DOHH2 (cell line): ENCODE measurements around the gene COA6.

ENCODE experiments used
- H3F3A ChIP-seq: fragments of 200-600 bp; sonication (generic), shearing (Covaris generic); 2 replicates; pipeline ENCODE4 v1.6.0; 2016; ENCODE audit warnings: antibody characterized with exemption, mild to moderate bottlenecking; ENCODE audit not compliant: control insufficient read depth, insufficient read depth
- H3K27ac ChIP-seq: fragments of 200-600 bp; sonication (generic); 2 replicates; pipeline ENCODE4 v1.5.1; 2014; ENCODE audit warnings: low read depth, mild to moderate bottlenecking, low read length, moderate library complexity
- H3K27me3 ChIP-seq: fragments of 200-600 bp; sonication (generic); 2 replicates; pipeline ENCODE4 v1.6.1; 2014; ENCODE audit warnings: mild to moderate bottlenecking, low read length, mixed read lengths; ENCODE audit not compliant: control insufficient read depth
- H3K36me3 ChIP-seq: fragments of 200-600 bp; sonication (generic); 2 replicates; pipeline ENCODE4 v1.6.1; 2014; ENCODE audit warnings: mild to moderate bottlenecking, low read length, moderate library complexity, mixed read lengths; ENCODE audit not compliant: control insufficient read depth
- H3K4me1 ChIP-seq: fragments of 200-600 bp; sonication (generic); 2 replicates; pipeline ENCODE4 v1.6.1; 2014; ENCODE audit warnings: mild to moderate bottlenecking, low read length, mixed read lengths; ENCODE audit not compliant: control insufficient read depth
- H3K4me2 ChIP-seq: fragments of 200-600 bp; sonication (generic); 2 replicates; pipeline ENCODE4 v1.6.0; 2014; ENCODE audit warnings: mild to moderate bottlenecking, low read length, moderate library complexity
- H3K4me3 ChIP-seq: fragments of 200-600 bp; sonication (generic); 2 replicates; pipeline ENCODE4 v1.5.1; 2014; ENCODE audit warnings: mild to moderate bottlenecking, low read length, mixed read lengths
- H3K79me2 ChIP-seq: fragments of 200-600 bp; sonication (generic); 2 replicates; pipeline ENCODE4 v1.6.1; 2014; ENCODE audit warnings: mild to moderate bottlenecking, low read length, mixed read lengths; ENCODE audit not compliant: control insufficient read depth
- H3K9me2 ChIP-seq: fragments of 200-600 bp; sonication (generic); replicated peaks from 2 replicates; pipeline ENCODE4 v1.6.1; 2014; ENCODE audit warnings: mild to moderate bottlenecking, low read length, mixed read lengths; ENCODE audit not compliant: control insufficient read depth
- H3K9me3 ChIP-seq: fragments of 200-600 bp; sonication (generic); 2 replicates; pipeline ENCODE4 v1.6.1; 2014; ENCODE audit warnings: antibody characterized with exemption, low read length, mixed read lengths; ENCODE audit not compliant: control insufficient read depth, insufficient read depth
- H4K20me1 ChIP-seq: fragments of 200-600 bp; sonication (generic); 2 replicates; pipeline ENCODE4 v1.6.0; 2014; ENCODE audit warnings: low read depth, mild to moderate bottlenecking, antibody characterized with exemption, low read length, moderate library complexity; ENCODE audit not compliant: control insufficient read depth, insufficient read depth
- EZH2phosphoT487 ChIP-seq: fragments of 200-600 bp; sonication (generic); IDR thresholded peaks from 2 replicates; pipeline ENCODE4 v1.6.1; 2017; ENCODE audit warnings: borderline replicate concordance, mild to moderate bottlenecking, antibody characterized with exemption, low read length, moderate library complexity, mixed read lengths
- TF ChIP-seq, protein P1 (sequence below): fragments of 200-600 bp; sonication (generic); IDR thresholded peaks from one replicate; pipeline ENCODE4 v1.5.1; 2014; ENCODE audit warnings: antibody characterized with exemption, mild to moderate bottlenecking, low read depth, low read length; ENCODE audit not compliant: poor library complexity, severe bottlenecking

The COA6 gene

DNA sequence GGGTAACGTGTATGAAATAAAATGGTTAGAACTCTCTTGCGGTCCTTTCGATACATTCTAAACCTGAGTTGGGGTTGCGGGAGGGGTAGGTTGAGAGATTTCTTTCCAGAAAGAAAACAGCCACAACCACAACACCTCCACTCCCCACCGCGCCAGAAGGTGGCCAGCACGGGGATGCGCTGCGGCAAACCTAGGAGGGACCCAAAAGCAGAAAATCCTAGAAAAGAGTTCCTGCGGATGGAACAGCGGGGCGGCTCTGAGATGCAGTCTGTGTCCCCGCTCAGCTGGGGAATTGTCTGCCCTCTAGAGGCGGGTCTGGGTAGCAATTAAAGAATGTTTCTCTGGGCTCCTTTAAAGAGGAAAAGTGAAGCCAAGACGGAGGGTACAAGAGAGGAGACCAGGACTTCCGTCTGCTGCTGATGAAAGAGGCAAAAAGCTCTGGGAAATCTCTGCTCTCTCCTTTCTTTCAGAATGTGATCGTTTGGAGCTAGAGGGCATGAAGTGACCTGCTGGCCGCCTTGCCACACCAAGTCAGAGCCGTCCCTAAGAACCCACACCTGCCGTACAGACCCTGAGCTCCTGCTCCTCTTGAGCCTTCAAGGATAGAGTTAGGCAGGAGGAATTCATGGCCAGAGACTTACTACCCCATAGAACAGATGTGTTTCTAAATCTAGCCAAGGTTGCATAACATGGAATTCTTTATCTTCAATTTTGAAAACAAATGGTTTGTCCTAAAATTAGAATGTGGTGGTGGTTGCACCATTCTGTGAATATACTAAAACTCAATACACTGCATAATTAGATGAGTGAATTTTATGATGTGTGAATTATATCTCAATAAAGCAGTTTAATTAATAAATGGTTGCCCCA is 46.5 kb upstream of the COA6 start:
- Histone ChIP-seq H3K27ac (no peak overlapping the region), H3F3A (no peaks in the 10 kb centered on the region), H3K79me2 (no peaks in the 10 kb centered on the region), H3K36me3 (no peaks in the 10 kb centered on the region), H3K4me3 (peak overlapping the region; percentile 66), H3K27me3 (no peaks in the 10 kb centered on the region), H3K4me1 (peaks cover 17% of the 10 kb centered on the region), H3K9me3 (no peaks in the 10 kb centered on the region), H3K9me2 (no peaks in the 10 kb centered on the region), H3K4me2 (peak overlapping the region; percentile 65), H4K20me1 (no peaks in the 10 kb centered on the region)
- TF ChIP-seq, protein P1, sequence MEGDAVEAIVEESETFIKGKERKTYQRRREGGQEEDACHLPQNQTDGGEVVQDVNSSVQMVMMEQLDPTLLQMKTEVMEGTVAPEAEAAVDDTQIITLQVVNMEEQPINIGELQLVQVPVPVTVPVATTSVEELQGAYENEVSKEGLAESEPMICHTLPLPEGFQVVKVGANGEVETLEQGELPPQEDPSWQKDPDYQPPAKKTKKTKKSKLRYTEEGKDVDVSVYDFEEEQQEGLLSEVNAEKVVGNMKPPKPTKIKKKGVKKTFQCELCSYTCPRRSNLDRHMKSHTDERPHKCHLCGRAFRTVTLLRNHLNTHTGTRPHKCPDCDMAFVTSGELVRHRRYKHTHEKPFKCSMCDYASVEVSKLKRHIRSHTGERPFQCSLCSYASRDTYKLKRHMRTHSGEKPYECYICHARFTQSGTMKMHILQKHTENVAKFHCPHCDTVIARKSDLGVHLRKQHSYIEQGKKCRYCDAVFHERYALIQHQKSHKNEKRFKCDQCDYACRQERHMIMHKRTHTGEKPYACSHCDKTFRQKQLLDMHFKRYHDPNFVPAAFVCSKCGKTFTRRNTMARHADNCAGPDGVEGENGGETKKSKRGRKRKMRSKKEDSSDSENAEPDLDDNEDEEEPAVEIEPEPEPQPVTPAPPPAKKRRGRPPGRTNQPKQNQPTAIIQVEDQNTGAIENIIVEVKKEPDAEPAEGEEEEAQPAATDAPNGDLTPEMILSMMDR: peak; percentile 79
- no peak for TF ChIP-seq EZH2phosphoT487

DNA sequence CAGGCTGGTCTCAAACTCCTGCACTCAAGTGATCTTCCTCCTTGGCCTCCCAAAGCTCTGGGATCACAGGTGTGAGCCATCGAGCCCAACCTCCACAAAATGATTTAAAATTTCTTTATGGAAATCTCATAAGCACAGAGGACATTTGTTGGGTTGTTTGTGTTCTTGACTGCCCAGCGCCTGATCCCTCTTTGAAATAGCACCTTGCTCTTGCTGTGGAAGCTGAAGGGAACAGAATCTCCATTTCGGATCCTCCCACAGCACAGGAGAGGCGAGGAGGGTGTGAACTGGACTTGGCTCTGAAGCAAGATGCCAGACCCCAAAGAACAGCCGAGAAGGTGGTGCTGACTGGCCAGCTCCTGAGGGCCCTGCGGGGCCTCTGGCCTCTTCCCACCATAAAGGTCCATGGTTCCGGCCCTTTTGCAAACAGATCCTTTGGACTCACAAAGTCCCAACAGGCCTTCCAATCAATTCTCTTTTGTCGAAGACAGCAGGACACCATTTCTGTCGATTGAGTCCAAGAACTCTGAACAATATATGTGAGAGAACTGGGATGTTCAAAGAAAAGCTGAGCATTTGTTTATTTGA is 45.6 kb upstream of the COA6 start:
- H4K20me1 ChIP-seq: no peaks in the 10 kb centered on the region
- no peak overlapping the region for H3K27ac ChIP-seq
- H3K79me2 ChIP-seq: no peaks in the 10 kb centered on the region
- H3K36me3 ChIP-seq: no peaks in the 10 kb centered on the region
- no peaks in the 10 kb centered on the region for H3K9me2 ChIP-seq
- no peak overlapping the region for H3K4me2 ChIP-seq
- no peak overlapping the region for H3K4me3 ChIP-seq
- no peaks in the 10 kb centered on the region for H3F3A ChIP-seq
- no peaks in the 10 kb centered on the region for H3K9me3 ChIP-seq
- H3K27me3 ChIP-seq: no peaks in the 10 kb centered on the region
- H3K4me1 ChIP-seq: peaks cover 17% of the 10 kb centered on the region
- TF ChIP-seq, protein P1: no peak
- TF ChIP-seq EZH2phosphoT487: no peak

DNA sequence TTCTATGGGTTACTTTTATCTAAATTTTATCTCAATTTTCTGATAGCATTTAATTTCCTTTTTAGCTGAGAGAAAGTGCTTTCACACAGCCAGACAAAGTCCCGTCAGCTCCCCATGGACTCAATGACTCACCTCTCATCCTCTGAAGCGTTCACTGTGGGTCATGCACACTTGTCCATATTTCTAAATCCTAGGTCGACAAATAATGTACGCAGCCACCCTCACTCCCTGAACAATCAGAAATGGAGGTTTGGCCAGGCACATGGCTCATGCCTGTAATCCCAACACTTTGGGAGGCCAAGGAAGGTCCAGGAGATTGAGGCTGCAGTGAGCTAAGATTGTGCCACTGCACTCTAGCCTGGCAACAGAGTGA is 42.4 kb upstream of the COA6 start:
- no peaks in the 10 kb centered on the region; the same call in 1 of the 2 replicates for H3K9me3 ChIP-seq
- H3K4me2 ChIP-seq: peak overlapping the region; percentile 18; the same call in 1 of the 2 replicates
- no peak overlapping the region for H3K27ac ChIP-seq
- H3K27me3 ChIP-seq: no peaks in the 10 kb centered on the region
- H3F3A ChIP-seq: no peaks in the 10 kb centered on the region
- no peaks in the 10 kb centered on the region for H3K9me2 ChIP-seq
- peaks cover 17% of the 10 kb centered on the region for H3K4me1 ChIP-seq
- H3K36me3 ChIP-seq: no peaks in the 10 kb centered on the region
- no peaks in the 10 kb centered on the region for H3K79me2 ChIP-seq
- no peak overlapping the region for H3K4me3 ChIP-seq
- TF ChIP-seq EZH2phosphoT487: no peak
- TF ChIP-seq, protein P1: no peak
- no peaks in the 10 kb centered on the region for H4K20me1 ChIP-seq
